GM12878 (cell line): ENCODE measurements around the gene SHISA7. TPM values are rescaled to one million over a fixed set of nuclear protein-coding genes. Genes with fewer than 3 reads are reported as not detected.
A peak's percentile ranks its signal among the peaks of the same experiment; 100 is the strongest.

ENCODE experiments used
- ATAC-seq: fragments of 200-7000 bp; cut with Tn5 transposase; 3 replicates; pipeline ENCODE4 v1.9.1; 2020; ENCODE audit warnings: mild to moderate bottlenecking, moderate library complexity
- BruUV-seq: library from RNA; stranded (reverse); fragments of 400-500 nt; replicated peaks from 2 replicates; lab custom pipeline; 2021; lab: Mats Ljungman, UMichigan
- CTCF ChIA-PET: fragments of 300-600 bp; sonication (Branson Sonifier 250); formaldehyde crosslinking; extraction: SDS; loops from one replicate; lab custom pipeline; 2021; ENCODE audit warnings: inconsistent platforms; lab: Yijun Ruan, JAX
- POLR2A ChIA-PET: fragments of 350-600 bp; formaldehyde crosslinking; extraction: SDS; loops from one replicate; lab custom pipeline; 2021; ENCODE audit warnings: inconsistent platforms; lab: Charles Lee
- RAD21 ChIA-PET: fragments of 300-600 bp; sonication (Branson Sonifier 250); formaldehyde crosslinking; loops from one replicate; lab custom pipeline; 2023; ENCODE audit warnings: antibody characterized with exemption; ENCODE audit not compliant: unreplicated experiment; lab: Charles Lee
- SMC1A ChIA-PET: fragments of 300-600 bp; sonication (Branson Sonifier 250); formaldehyde crosslinking; loops from one replicate; lab custom pipeline; 2023; ENCODE audit not compliant: unreplicated experiment, uncharacterized antibody; lab: Charles Lee
- DNase-seq: peaks from one replicate; pipeline ENCODE4 v3.0.0-alpha.2; 2011; ENCODE audit warnings: low read depth, low spot score
- FAIRE-seq: peaks from 3 replicates; lab custom pipeline; 2011; peaks lifted over from hg19 to GRCh38; lab: Jason Lieb, UNC
- H2AFZ ChIP-seq: 2 replicates; pipeline ENCODE4 v1.6.0; 2011; ENCODE audit warnings: low read depth, low read length, control low read depth; ENCODE audit not compliant: control insufficient read depth
- H3K27ac ChIP-seq: 2 replicates; pipeline ENCODE4 v1.5.1; 2011; ENCODE audit warnings: control low read depth; ENCODE audit not compliant: control insufficient read depth, insufficient read depth
- H3K27me3 ChIP-seq, 2 experiments: replicated peaks in 1 of 2; 2 replicates each; pipeline versions ENCODE4 v1.6.0 to v1.6.1; 2011; ENCODE audit warnings: low read length in 1 of 2; ENCODE audit not compliant: control insufficient read depth in 2 of 2, insufficient read depth in 2 of 2
- H3K36me3 ChIP-seq, 2 experiments: 2 replicates each; pipeline ENCODE4 v1.5.1; 2011; ENCODE audit warnings: low read length in 1 of 2; ENCODE audit not compliant: control insufficient read depth in 2 of 2, insufficient read depth in 2 of 2
- H3K4me1 ChIP-seq: 2 replicates; pipeline ENCODE4 v1.6.1; 2011; ENCODE audit warnings: mild to moderate bottlenecking, low read length, moderate library complexity, mixed read lengths; ENCODE audit not compliant: control insufficient read depth, insufficient read depth
- H3K4me2 ChIP-seq: 2 replicates; pipeline ENCODE4 v1.6.0; 2011; ENCODE audit warnings: control low read depth; ENCODE audit not compliant: control insufficient read depth, insufficient read depth
- H3K4me3 ChIP-seq: fragments of 200-600 bp; sonication (generic); 2 replicates; pipeline ENCODE4 v1.5.1; 2016
- H3K79me2 ChIP-seq: 2 replicates; pipeline ENCODE4 v1.6.0; 2011; ENCODE audit warnings: low read length; ENCODE audit not compliant: control insufficient read depth, insufficient read depth
- H3K9ac ChIP-seq: 2 replicates; pipeline ENCODE4 v1.8.0; 2011; ENCODE audit warnings: low read length, control low read depth, mixed read lengths; ENCODE audit not compliant: control insufficient read depth, insufficient read depth
- H3K9me3 ChIP-seq: replicated peaks from 3 replicates; pipeline ENCODE4 v1.5.1; 2011; ENCODE audit warnings: mild to moderate bottlenecking, low read length; ENCODE audit not compliant: control insufficient read depth, insufficient read depth
- H4K20me1 ChIP-seq: 2 replicates; pipeline ENCODE4 v1.6.0; 2011; ENCODE audit not compliant: control insufficient read depth, insufficient read depth
- CBX5 ChIP-seq: sonication (generic); IDR thresholded peaks from 2 replicates; pipeline ENCODE4 v1.6.1; 2016; ENCODE audit warnings: low read depth, moderate library complexity, mild to moderate bottlenecking, inconsistent platforms
- CEBPB ChIP-seq, 2 experiments: fragments of 150-350 bp in 1 of 2; IDR thresholded peaks; 2 replicates each; pipeline ENCODE4 v1.6.1; 2012 to 2014; ENCODE audit warnings: low read depth in 2 of 2, low read length in 2 of 2, borderline replicate concordance in 1 of 2, inconsistent platforms in 1 of 2
- EED ChIP-seq: sonication (generic); IDR thresholded peaks from 2 replicates; pipeline ENCODE4 v1.6.1; 2016; ENCODE audit warnings: antibody characterized with exemption, low read depth
- ETV6 ChIP-seq, 2 experiments: fragments of 450-650 bp in 1 of 2; IDR thresholded peaks in 1 of 2; conservative IDR thresholded peaks in 1 of 2; 2 replicates each; pipeline ENCODE4 v1.6.1; 2014; ENCODE audit warnings: antibody characterized with exemption in 1 of 2, borderline replicate concordance in 1 of 2, low read depth in 1 of 2, mild to moderate bottlenecking in 1 of 2, moderate library complexity in 1 of 2
- FOXK2 ChIP-seq: fragments of 450-650 bp; IDR thresholded peaks from 2 replicates; pipeline ENCODE4 v1.6.1; 2017; ENCODE audit warnings: mild to moderate bottlenecking, moderate library complexity
- FOXM1 ChIP-seq: IDR thresholded peaks from 2 replicates; pipeline ENCODE4 v1.6.1; 2012; ENCODE audit warnings: low read depth, mild to moderate bottlenecking, inconsistent platforms, low read length, moderate library complexity
- HCFC1 ChIP-seq: fragments of 150-350 bp; IDR thresholded peaks from 2 replicates; pipeline ENCODE4 v1.6.1; 2014; ENCODE audit warnings: low read length
- JUNB ChIP-seq: IDR thresholded peaks from 2 replicates; pipeline ENCODE4 v1.6.1; 2016; ENCODE audit warnings: antibody characterized with exemption, mild to moderate bottlenecking
- MTA3 ChIP-seq: IDR thresholded peaks from 2 replicates; pipeline ENCODE4 v1.6.1; 2012; ENCODE audit warnings: low read length, inconsistent platforms, borderline replicate concordance
- MYC ChIP-seq: IDR thresholded peaks from 2 replicates; pipeline ENCODE4 v1.6.1; 2011; ENCODE audit warnings: mild to moderate bottlenecking, low read length, moderate library complexity, inconsistent platforms; ENCODE audit not compliant: insufficient read depth, insufficient replicate concordance, insufficient read length, severe bottlenecking
- NFYB ChIP-seq: IDR thresholded peaks from 2 replicates; pipeline ENCODE4 v1.6.1; 2011; ENCODE audit warnings: low read depth, mild to moderate bottlenecking, low read length, improper control_type of control experiment, moderate library complexity; ENCODE audit not compliant: insufficient read depth
- NRF1 ChIP-seq: conservative IDR thresholded peaks from 2 replicates; pipeline ENCODE4 v1.6.1; 2011; ENCODE audit warnings: mild to moderate bottlenecking, low read depth, low read length, improper control_type of control experiment
- PAX5 ChIP-seq: IDR thresholded peaks from 2 replicates; pipeline ENCODE4 v1.6.1; 2011; ENCODE audit warnings: low read depth, low read length, borderline replicate concordance
- POLR2A ChIP-seq: IDR thresholded peaks from 2 replicates; pipeline ENCODE4 v1.6.1; 2011; ENCODE audit warnings: low read depth, mild to moderate bottlenecking, low read length
- POLR2AphosphoS5 ChIP-seq: IDR thresholded peaks from 2 replicates; pipeline ENCODE4 v1.6.1; 2011; ENCODE audit warnings: mild to moderate bottlenecking, low read length, inconsistent platforms
- POU2F2 ChIP-seq: IDR thresholded peaks from 3 replicates; pipeline ENCODE4 v1.6.1; 2011; ENCODE audit warnings: low read depth, mild to moderate bottlenecking, low read length, borderline replicate concordance
- RELA ChIP-seq: fragments of 450-650 bp; IDR thresholded peaks from 2 replicates; pipeline ENCODE4 v1.8.0; 2014; ENCODE audit warnings: borderline replicate concordance; ENCODE audit not compliant: partially characterized antibody
- SREBF1 ChIP-seq: IDR thresholded peaks from 2 replicates; pipeline ENCODE4 v1.6.1; 2012; ENCODE audit warnings: mild to moderate bottlenecking, low read length
- TARDBP ChIP-seq: IDR thresholded peaks from 2 replicates; pipeline ENCODE4 v1.6.1; 2016; ENCODE audit warnings: borderline replicate concordance
- TBL1XR1 ChIP-seq: IDR thresholded peaks from 2 replicates; pipeline ENCODE4 v1.6.1; 2012; ENCODE audit warnings: low read depth, low read length, improper control_type of control experiment
- TCF7 ChIP-seq: IDR thresholded peaks from 2 replicates; pipeline ENCODE4 v1.6.1; 2014; ENCODE audit warnings: antibody characterized with exemption, borderline replicate concordance
- ZSCAN29 ChIP-seq: fragments of 450-650 bp; IDR thresholded peaks from 2 replicates; pipeline ENCODE4 v1.6.1; 2017; ENCODE audit warnings: mild to moderate bottlenecking, moderate library complexity
- WGBS: methylation state at CpG from one replicate; pipeline ENCODE4 v1.1.6; 2016; ENCODE audit warnings: low lambda C conversion rate; ENCODE audit not compliant: insufficient replicate concordance, insufficient coverage; ENCODE audit errors: missing lambda C conversion rate; 5-methylcytosine and 5-hydroxymethylcytosine counted together
- in situ Hi-C: fragments of 300-500 bp; cut with MboI; formaldehyde crosslinking; loops from 9 replicates; pipeline ENCODE4 v1.14.3; 2018; ENCODE audit warnings: mixed read lengths
- intact Hi-C: fragments of 100-400 bp; cut with micrococcal nuclease; formaldehyde crosslinking; loops from one replicate; pipeline ENCODE4 v1.14.2; 2022; ENCODE audit not compliant: unreplicated experiment
- polyA plus RNA-seq, 11 experiments: library from polyadenylated mRNA; depleted of rRNA in 4 of 11; unstranded in 6 of 11; stranded (reverse) in 5 of 11; fragments of >200 nt; fragmentation: Nextera tagmentation in 4 of 11; fragmentation: Illumina TruSeq in 1 of 11; extraction: Ambion mirVana in 4 of 11; extraction: Trizol in 1 of 11; gene quantifications; 1 replicate in 1 of 11; 2 replicates in 10 of 11; pipeline versions ENCODE4 v1.2.1 to v1.2.3, GENCODE V29; 2011 to 2016; ENCODE audit warnings: inconsistent platforms in 2 of 11, missing spikeins in 2 of 11, low read depth in 1 of 11
- total RNA-seq, 4 experiments: library from RNA; depleted of rRNA in 3 of 4; stranded (reverse); fragments of >200 nt in 3 of 4; fragmentation: Illumina TruSeq in 1 of 4; extraction: Trizol in 1 of 4; gene quantifications; 2 replicates each; pipeline versions ENCODE4 v1.2.1 to v1.2.3, GENCODE V29; 2013 to 2021

SHISA7 gene
- total and polyA plus RNA-seq, 10 of the 15 experiments (the other 5 are each of a cell fraction or from before 2014, with no cell fraction given) = 0.03 TPM; not detected in 9

GRCh38 chr19:55452749-55453346, 9.7 kb upstream of the SHISA7 start:
- no peak overlapping the region for H3K27ac ChIP-seq
- TF ChIP-seq FOXK2 (peak; percentile 27; the same call in 1 of the 2 replicates), TCF7 (no peak), RELA (no peak), ZSCAN29 (no peak), ETV6 (conservative IDR thresholded peaks at IDR 0.05 in 1 of 2, IDR thresholded peaks at IDR 0.05 in 1 of 2; ENCODE audit: borderline replicate concordance in 1 of 2, low read depth in 1 of 2) (no peak), CEBPB (IDR thresholded peaks at IDR 0.05; ENCODE audit: borderline replicate concordance in 1 of 2, low read depth in 2 of 2, low read length in 2 of 2) (no peak), CBX5 (no peak), MTA3 (no peak), POU2F2 (peak; percentile 56; the same call in 1 of the 3 replicates), NFYB (0 out of 2 replicates have a peak, but pooled peaks have one; percentile 19), NRF1 (no peak), POLR2AphosphoS5 (no peak), EED (no peak), PAX5 (no peak), SREBF1 (no peak), MYC (no peak), FOXM1 (no peak), JUNB (no peak), TARDBP (no peak), POLR2A (no peak), HCFC1 (no peak), TBL1XR1 (no peak)
- TF ChIP-seq, all 136 proteins: peak for 3
- SMC1A ChIA-PET = no interaction called here
- H3K4me2 ChIP-seq = no peak overlapping the region
- no peak overlapping the region for H3K9ac ChIP-seq
- H3K27me3 ChIP-seq = no peaks in the 10 kb centered on the region; a peak in 2 of 4 replicates
- ATAC-seq (peak; percentile 60), DNase-seq (no peak), FAIRE-seq (no peak)
- CTCF ChIA-PET = interaction anchor here (0.8 to 2.0 kb wide), 3 partner anchors 16 to 112 kb away, joined by 3 to 4 read pairs (median 4); no protein-coding TSS in a partner anchor
- H3K79me2 ChIP-seq = no peaks in the 10 kb centered on the region
- peaks cover 4% of the 10 kb centered on the region; the same call in 1 of the 2 replicates for H4K20me1 ChIP-seq
- in situ Hi-C loops = no loop called here
- 64% methylated on average over 17 of the region's 34 CpGs for WGBS
- no TSS peak for BruUV-seq
- intact Hi-C loops = no loop called here
- H3K9me3 ChIP-seq = no peaks in the 10 kb centered on the region
- RAD21 ChIA-PET = no interaction called here
- H2AFZ ChIP-seq = no peak overlapping the region
- POLR2A ChIA-PET = no interaction called here
- H3K36me3 ChIP-seq = peaks cover 3 to 4% of the 10 kb centered on the region in 2 experiments
- H3K4me3 ChIP-seq = no peak overlapping the region
- H3K4me1 ChIP-seq = no peaks in the 10 kb centered on the region
